Stimulated activated CD4-positive, alpha-beta T cell treated with anti-CD3 and anti-CD28 coated beads, Interleukin-2, amount 100 ng/mL, for 4 hours (primary cell): ENCODE measurements around the gene ITPR1.

Experiments
- DNase-seq: peaks from one replicate; pipeline ENCODE4 v3.0.0-alpha.2; 2020; ENCODE audit warnings: low read depth

The ITPR1 gene

DNA sequence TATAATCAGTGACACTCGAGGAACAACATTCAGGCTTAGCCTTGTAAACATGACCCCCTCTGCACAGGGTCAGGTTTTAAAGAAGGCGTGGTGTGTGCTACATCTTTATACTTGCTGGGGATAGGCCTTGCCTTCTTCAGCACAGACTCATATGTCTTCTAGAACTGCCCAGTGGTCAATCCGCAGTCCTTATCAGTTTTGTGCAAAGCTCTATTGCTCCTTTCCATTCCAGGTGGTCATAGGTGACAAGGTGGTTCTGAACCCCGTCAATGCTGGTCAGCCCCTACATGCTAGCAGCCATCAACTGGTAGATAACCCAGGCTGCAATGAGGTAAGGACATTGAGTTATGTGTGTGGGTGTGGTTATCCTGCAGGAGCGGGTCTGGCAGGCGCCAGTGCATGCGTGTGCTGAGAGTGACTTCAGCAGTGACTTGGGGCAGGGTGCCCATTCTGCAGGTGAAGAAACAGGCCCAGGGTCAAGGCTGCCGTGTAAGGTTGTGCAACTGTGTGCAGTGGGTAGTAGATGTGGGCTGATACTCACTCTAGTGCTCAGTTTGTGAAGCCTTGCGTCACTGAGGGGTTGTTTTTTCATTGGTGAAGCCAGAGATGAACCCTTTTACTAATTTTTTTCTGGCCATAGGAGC, 150.9 kb downstream of the ITPR1 start:
- DNase-seq, result no peak

DNA sequence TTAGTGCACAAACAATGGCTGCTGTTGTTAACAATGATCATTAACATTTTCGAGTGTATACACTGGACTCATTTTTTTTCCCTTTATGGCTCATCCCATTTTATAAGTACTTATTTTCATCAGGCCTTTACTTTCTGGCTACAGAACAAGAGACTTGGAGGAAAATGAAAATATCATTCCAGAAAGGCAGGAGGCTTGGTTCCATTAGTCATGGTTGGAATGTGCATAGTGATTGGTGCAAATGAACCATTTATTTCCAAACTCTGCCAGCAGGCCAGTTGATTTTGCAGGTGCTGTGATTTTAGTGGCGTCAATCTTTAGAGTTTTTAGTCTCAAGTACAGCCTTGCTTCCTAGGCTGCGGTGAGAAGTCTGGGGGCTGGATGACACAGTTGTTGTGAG, 151.8 kb downstream of the ITPR1 start:
- DNase-seq, result no peak

DNA sequence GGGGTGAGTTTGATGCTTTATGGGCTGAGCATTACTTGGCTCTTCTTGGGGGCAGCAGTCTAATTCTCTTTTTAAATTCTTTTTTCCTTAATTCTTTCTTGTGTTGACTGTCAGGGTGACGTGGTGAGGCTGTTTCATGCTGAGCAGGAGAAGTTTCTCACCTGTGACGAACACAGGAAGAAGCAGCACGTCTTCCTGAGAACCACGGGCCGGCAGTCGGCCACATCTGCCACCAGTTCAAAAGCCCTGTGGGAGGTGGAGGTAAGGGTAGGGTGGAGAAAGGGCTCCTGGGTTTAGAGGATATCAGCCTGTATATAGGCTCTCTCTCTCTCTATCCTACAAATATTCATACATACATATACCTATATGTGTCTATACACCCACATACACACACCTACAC, 152.3 kb downstream of the ITPR1 start:
- no peak for DNase-seq

DNA sequence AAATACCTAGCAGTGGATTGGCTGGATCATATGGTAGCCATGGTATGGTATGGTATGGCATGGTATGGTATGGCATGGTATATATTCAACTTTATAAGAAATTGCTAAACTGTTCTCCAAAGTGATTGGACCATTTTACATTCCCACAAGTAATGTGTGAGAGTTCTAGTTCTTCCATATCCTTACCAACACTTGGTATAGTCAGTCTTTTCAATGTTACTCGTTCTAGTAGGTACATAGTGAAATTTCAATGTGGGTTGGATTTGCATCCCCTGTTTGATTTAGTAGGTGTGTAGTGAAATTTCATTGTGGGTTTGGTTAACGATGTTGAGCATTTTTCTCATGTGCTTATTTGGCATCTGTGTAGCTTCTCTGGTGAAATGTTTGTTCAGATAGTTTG, 154.3 kb downstream of the ITPR1 start:
- no peak for DNase-seq

DNA sequence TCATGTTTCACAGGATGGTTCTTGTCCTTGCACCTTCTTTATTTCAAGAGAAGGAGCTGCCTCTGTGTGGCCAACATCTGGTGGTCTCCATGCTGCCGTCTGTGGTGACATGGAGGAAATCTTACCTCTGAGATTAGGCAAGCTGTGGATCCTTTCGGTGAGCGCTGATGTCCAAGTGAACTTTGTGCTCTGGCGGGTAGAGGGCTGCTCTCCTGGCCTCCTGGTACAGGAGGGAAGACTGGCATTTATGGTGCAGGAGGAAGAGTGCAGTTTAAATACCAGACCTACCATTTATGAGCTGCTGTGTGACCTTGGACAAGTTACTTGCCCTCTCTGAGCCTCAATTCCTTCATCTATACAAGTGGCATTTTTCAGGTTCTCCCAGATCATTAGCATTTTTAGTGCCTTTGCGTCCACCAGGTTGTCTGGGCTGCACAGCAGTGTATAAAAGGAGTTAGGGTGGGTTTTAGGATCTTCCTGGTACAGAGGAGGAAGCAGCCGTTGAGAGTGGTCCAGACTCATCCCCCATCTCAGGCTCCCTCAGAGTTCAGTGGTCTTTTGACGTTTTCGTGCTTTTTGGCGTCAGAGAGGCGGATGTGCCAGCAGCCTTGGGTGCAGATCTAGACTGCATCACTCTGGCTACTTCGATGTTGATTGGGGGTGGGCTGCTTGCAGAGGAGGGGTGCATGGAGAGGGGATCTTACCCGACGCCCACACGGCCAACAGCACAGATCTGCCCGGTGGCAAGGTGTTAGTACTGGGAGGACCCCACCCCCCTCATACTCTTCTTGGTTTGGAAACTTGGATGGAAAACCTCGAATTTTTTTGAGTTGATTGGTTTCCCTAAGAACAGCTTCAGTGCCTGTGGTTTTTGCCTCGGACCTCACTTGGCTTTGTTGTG, 162.2 kb downstream of the ITPR1 start:
- no peak for DNase-seq

DNA sequence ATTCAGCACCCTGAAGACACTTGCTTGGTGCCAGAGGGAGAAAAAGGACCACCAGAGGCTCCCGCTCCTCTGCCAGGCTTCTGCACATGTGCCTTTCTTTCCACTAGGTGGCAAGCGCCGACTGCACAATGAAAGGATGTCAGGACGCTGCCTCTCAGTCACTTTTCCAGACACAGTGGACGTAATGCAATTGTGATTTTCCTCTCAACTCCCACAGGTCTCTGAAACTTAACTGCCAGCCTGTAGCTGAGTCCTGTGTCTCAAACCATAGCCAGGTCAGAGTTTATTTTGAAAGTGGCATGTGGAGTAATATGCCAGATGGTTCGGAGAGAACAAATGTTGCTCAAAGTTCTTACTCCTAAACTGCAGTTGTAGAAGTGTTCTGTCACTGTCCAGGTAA, 162.9 kb downstream of the ITPR1 start:
- DNase-seq, result no peak

DNA sequence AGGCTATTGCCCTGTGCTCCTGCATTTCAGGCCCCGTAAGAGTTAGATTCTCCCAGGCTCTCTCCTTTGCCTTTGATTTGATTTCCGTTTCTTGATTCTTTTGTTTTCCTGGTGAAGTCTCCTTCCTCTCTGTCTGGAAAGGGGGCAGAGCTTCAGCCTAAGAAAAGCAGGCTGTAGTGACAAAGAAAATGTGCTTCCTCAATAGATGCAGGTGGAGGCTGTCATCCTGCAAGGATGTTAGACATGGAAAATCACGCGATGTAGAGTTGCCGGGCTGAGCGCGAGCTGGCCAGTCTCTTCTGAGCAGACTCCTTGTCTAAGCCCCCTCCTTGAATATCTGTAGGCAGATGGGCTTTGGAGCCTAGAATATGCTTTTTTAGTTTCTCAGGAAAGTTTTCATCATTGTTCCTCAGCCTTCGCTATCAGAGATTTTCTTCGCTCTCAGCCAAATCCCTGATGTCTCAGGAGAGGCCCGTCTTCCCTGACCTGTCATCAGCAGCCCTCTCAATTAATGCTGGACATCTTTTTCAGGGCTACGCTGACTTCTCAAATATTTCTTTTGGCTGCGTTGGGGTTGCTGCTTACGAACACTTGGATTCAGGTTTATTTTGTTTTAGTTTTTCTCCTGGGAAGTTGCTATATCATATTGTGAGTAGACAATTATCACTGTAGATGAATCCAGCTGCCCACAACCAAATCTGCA, 163.6 kb downstream of the ITPR1 start:
- DNase-seq, result no peak

DNA sequence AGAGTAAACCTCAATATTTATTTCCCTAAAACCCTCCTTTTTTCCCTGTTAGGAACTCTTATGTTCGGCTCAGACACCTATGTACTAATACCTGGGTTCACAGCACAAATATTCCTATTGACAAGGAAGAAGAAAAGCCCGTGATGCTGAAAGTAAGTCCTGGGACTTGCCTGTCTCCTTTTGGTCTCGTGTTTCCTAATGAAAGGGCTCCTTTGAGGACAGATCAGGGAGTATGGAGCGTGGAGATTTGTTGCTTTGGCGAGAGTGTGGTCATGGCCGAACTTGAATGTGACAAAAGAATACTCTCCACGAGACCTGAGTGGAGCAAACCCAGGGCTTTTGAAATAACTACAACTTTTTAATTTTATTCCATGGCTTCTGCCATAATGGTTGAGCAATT, 167.8 kb downstream of the ITPR1 start:
- DNase-seq, result no peak

DNA sequence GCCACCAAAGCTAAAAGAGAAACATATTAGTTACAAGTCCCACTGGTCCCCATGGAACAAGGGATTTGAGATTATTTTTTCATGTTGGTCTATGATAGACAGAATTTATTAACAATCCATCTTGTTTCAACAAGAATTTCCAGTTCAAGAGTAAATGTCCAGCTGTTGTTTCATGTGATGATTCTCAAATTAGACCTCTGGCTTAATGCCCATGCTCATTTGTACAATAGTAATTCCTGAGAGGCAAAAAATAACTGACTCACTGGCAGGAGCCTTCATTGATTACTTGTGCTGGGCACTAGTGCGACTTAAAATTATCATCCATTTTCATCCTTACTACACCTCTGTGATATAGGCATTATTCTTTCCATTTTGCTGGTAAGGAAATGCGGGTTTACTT, 171.3 kb downstream of the ITPR1 start:
- no peak for DNase-seq

DNA sequence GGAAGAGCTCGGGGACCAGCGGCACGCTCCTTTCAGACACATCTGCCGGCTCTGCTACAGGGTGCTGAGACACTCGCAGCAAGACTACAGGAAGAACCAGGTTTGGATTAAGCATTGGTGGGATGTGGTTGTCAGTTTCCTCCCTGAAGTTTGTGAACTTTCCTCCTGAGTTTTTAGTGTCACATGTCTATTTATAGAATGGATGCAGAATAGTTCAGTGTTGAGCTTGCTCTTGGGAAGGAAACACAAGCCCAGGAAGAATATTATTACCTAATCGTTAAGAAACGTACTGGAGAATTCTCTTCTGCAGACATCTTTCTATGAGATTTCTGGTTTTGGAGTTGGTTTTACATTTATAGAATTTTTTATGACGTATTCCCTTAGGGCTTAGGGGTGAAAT, 172.0 kb downstream of the ITPR1 start:
- DNase-seq, result no peak

DNA sequence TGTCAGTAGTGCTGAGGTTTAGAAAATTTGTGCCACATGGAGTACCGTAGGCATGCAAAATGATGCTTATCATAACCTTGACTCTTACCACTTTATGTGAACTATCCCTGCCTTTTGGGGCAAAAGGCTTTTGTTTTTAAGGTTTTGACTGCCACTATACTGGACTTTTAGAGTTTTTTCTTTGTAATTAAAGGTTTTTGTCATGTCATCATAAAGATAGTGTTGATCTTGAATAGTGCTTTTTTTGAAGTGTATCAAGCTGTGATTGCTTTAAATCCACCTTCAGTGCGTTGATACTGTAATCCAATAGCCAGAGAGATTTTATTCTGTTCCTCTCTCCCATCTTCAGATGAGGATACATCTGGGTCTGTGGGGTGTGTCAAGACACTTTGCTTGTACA, 172.9 kb downstream of the ITPR1 start:
- no peak for DNase-seq

DNA sequence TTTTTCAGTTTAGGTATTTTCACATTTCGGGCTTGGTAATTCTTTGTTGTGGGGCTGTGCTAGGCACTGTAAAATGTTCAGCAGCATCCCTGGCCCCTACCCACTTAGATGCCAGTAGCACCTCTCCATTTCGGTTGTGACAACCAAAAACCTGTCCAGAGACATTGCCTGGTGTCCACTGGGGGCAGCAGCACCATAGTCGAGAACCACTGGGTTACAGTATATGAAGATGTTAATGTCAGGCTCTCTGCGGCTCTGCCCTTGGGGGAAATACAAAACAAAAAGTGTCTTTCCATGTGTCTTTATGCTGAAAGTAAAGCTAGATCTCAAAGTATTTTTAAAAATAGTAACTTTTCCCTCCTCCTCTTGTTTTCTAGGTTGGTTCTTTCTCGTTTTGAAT, 177.2 kb downstream of the ITPR1 start:
- DNase-seq, result no peak

DNA sequence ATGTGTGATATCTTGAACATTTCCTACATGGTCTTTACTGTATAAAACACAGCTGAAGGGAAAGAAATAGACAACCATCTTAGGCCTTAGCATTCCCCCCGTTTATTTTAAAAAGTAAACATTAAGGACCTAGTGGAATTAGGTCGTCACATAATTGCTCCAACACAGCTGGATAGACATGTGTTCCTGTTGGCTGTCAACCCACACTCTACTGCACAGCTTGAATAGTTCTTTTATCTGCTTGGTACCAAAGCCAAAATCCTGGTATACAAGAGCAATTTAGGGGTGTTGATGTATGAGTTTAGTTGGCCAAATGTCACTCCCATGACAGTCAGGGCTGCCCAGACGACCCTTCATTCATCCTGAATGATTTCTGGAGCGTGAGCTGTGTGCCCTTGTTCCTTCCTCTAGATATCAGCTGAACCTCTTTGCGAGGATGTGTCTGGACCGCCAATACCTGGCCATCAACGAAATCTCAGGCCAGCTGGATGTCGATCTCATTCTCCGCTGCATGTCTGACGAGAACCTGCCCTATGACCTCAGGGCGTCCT, 179.7 kb downstream of the ITPR1 start:
- no peak for DNase-seq

DNA sequence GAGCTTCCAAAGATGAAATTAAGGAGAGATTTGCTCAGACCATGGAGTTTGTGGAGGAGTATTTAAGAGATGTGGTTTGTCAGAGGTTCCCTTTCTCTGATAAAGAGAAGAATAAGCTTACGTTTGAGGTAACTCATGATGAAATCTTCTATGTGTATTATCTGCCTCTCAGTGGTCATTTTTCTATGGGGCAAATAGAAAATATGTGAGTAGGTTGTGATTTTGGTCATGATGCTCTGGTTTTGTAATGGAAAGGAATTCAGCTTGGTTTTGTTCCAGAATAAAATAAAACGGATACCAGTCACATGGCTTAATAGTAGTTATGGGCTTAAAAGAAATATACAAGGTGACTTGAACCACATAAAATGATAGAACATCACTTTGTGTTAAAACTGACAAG, 181.1 kb downstream of the ITPR1 start:
- no peak for DNase-seq

DNA sequence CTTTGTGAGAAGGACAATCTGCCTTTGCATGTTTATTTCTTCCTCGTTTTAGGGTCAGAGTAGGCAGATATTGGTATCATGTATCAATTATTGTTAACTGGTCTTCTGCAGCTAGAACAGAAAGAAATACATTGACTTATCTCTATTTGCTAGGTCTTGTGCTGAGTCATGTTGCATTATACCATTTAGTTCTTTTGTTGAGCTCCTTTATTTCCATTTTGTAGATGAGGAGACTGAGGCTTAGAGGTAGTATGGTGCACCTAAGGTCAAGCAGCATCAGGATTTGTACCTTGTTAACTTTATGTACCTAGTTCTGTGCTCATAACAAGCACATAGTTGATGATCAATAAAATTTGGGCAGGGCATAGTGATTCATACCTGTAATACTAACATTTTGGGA, 182.6 kb downstream of the ITPR1 start:
- DNase-seq, result no peak

DNA sequence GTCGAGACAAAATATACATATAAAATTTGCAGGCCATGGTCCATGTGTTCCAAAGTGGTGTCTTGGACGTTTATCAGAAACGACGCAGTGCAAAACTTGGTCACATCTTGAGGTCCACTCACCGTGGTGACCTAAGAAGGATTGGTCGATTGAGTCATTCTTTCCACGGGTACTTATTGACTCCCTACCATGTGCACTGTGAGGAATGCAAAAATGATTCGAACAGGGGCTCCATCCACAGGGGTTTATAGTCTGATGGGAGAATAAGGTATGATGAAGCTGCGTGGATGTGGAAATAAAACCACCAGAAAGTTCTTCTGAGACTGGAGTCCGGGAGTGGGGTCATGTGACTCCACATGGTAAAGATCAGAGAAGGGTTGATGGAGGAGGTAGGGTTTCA, 185.2 kb downstream of the ITPR1 start:
- DNase-seq, result no peak

DNA sequence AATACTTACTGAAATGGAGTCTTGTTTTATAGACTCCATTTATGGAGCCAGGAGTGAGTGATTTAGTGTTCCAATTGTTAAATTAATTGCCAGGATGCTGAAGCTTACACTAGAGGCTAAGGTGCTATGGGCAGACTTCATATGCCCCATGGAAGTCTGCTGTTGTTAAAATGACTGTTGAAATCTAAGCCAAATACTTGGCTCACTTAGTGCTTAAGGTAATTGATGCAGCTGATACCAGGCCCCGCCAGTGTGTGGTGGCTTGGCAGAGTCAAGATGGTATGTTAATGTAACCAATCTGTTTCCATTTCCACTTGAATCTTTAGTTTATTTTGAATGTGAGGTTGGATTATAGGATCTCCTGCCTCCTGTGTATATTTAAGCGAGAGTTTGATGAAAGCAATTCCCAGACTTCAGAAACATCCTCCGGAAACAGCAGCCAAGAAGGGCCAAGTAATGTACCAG, 187.1 kb downstream of the ITPR1 start:
- DNase-seq, result no peak

DNA sequence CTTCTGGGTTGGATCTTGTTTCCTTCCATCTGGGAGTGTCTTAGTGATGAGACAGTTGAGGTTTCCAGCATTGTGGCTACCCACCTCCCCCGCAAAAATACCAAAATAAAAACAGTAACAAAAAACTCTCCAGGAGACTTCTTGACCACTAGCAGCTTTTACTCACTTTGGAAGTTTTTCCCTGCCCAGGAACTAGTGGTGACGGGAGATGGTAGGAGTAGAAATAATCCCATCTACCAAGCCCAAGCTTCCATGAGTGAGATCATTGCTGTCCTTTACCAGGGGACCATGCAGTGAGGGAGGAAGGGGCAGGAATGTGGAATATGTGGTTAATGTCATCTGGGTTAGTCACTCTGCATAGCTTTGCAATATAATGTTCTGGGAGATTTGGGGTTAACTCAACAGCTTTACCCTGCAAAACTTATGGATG, 187.7 kb downstream of the ITPR1 start:
- no peak for DNase-seq

DNA sequence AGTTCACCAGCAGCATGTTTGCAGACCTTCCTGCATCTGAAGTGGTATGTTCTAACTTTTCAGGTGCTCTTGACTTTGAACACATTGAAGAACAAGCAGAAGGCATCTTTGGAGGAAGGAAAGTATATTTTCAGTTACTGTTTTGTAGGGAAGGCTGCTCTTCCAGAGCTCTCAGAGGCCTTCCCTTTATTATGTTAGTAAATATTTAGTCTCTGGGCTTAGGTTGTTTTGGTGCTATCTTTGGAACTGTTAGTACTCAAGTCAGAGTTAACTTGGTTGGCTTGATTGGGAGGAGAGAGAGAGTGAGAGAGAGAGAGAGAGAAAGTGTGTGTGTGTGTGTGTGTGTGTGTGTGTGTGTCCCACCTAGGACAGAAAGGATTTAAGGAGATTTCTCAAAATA, 188.2 kb downstream of the ITPR1 start:
- no peak for DNase-seq

DNA sequence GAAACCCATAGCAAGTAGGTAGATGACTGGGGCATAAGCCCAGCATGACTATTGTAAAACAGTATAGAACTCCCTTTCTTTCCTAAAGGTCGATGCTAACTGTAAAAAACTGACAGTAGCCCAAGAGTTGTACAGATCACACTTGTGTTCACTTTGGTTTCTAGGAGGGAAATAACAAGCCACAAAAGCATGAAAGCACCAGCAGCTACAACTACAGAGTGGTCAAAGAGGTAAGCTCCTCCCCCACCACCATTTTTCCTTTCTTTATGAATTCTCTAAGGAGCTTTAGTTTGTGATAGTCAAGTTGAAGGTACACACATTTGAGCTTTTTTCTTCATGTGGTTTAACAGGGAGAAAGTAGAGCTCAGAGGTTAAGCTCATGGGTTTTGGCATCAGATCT, 191.0 kb downstream of the ITPR1 start:
- no peak for DNase-seq

DNA sequence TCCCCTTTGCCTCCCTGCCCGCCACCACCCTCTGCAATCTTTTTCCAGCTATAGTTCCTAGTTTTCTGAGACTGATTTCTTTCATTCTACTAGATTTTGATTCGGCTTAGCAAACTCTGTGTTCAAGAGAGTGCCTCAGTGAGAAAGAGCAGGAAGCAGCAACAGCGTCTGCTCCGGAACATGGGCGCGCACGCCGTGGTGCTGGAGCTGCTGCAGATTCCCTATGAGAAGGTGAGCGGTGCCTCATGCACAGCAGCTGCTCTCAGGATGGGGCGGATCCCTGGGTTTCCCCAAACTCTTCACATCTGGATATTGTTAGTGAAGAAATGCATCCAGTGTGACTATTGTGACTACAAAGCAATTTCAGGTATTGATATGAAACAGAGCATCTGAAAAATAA, 191.8 kb downstream of the ITPR1 start:
- DNase-seq, result no peak

DNA sequence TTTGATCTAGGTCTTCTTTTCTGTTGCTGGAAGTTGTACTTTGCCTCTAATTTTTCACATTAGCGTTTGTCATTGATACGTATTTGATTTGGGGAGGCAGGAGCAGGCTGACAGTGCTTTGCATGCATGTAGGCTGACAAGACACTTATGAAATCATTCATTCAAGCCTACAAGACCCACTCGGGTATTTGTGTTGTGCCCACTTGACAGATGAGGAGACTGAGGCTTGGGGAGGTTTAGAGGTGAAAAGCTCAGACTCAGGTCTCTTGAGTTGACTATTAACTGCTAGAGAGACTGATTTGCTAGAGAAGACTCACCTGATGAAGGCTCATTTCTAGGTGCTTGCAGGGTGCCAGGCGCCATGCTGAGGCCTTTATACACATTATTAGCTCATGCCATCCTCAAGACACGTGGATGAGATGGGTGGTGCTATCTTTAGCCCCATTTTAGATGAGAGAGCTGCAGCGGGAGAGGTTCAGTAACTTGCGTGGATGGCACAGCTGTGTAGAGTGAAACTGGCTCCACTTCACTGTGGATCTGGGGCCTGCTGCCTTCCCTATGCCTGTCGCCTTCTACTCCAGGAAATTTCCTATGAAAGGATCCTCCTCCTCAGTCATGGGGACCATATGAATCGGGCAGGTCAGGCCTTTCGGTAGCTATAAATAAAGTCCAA, 192.7 kb downstream of the ITPR1 start:
- no peak for DNase-seq
